ENCODE measurements around the gene MARCHF2.

DNA sequence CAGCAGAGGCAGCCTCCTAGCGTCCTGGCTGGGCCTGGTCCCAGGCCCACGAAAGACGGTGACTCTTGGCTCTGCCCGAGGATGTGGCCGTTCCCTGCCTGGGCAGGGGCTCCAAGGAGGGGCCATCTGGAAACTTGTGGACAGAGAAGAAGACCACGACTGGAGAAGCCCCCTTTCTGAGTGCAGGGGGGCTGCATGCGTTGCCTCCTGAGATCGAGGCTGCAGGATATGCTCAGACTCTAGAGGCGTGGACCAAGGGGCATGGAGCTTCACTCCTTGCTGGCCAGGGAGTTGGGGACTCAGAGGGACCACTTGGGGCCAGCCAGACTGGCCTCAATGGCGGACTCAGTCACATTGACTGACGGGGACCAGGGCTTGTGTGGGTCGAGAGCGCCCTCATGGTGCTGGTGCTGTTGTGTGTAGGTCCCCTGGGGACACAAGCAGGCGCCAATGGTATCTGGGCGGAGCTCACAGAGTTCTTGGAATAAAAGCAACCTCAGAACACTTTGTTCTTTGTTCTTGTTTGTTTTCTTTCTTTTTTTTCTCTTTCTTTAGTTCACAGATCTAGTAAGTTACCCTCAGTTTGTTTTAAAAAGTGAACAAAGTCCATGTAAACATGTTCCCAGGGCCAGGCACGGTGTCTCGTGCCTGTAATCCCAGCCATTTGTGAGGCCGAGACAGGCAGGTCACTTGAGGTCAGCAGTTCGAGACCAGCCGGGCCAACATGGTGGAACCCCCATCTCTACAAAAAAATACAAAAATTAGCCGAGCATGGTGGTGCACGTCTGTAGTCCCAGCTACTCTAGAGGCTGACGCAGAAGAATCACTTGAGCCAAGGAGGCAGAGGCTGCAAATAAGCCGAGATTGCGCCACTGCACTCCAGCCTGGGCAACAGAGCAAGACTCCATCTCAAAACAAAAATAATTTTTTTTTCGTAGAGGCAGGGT lies 39.0 kb upstream of the MARCHF2 start:
- TF ChIP-seq POLR2A (IDR thresholded peaks at IDR 0.05; ENCODE audit: low read depth, low read length) (no peak), TAF1 (IDR thresholded peaks at IDR 0.05; ENCODE audit: low read depth, low read length) (no peak), POLR2AphosphoS5 (IDR thresholded peaks at IDR 0.05; ENCODE audit: low read depth, low read length) (no peak), POU2F2 (IDR thresholded peaks at IDR 0.05; ENCODE audit: low read depth, low read length) (no peak), SPI1 (IDR thresholded peaks at IDR 0.05; ENCODE audit: low read depth, low read length) (no peak), PAX5 (IDR thresholded peaks at IDR 0.05; ENCODE audit: insufficient read depth, low read length, severe bottlenecking) (no peak)

Measured in GM12891 (cell line).